Epithelial cell of proximal tubule (primary cell): Measurements from ENCODE around the gene PPP1R1A. TPM values are rescaled to one million over a fixed set of nuclear protein-coding genes. Genes with fewer than 3 reads are reported as not detected.

Source experiments
- DNase-seq: peaks from one replicate; pipeline ENCODE4 v3.0.0-alpha.2; 2011; ENCODE audit warnings: low read depth
- H3K4me3 ChIP-seq: 2 replicates; pipeline ENCODE4 v1.5.1; 2011; ENCODE audit warnings: low read depth, mild to moderate bottlenecking, low read length
- total RNA-seq: library from RNA; depleted of rRNA; stranded (reverse); fragments of >200 nt; gene quantifications from 2 replicates; pipeline ENCODE4 v1.2.3, GENCODE V29; 2015
- TF ChIP-seq, protein P1 (sequence below): conservative IDR thresholded peaks from 2 replicates; pipeline ENCODE4 v1.5.1; 2012; ENCODE audit warnings: low read depth, mild to moderate bottlenecking, low read length

Gene PPP1R1A, protein sequence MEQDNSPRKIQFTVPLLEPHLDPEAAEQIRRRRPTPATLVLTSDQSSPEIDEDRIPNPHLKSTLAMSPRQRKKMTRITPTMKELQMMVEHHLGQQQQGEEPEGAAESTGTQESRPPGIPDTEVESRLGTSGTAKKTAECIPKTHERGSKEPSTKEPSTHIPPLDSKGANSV
- total RNA-seq = 0.87 and 11.1 TPM in 2 replicates

DNA sequence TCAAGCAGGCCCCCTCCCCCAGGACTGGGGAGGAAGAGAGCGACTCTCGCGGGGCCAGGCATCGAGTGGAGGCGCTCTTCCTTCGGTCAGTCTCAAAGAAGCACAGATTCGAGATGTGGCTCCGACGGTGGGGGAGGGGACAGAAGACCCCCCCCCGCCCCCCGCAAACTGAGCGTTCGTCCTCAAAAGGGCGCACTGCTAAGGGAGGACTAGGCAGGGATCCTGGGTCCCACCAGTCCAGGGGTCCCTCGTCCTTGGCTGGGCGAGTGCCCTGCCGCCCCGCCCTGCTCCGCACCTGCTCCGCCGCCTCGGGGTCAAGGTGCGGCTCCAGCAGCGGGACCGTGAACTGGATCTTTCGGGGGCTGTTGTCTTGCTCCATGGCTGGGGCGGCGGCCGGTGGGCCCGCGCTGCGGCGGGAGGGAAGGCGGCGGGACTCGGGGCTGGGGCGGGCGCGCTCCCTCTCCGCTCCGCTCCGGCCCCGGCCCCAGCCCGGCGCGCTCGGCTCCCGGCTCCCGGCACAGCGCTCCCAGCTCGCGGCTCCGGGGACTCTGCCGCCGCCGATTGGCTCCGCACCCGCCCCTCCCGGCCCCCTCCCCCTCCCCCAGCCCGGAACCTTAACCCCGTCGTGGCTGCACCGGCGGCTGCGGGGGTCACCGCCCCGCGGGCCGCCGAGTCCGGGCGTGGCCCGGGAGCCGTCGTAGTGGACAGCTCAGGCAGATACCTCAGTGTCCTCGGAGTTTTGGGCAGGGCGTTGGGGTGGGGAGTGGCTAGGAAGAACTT, at the start of gene PPP1R1A:
PPP1R1A (minus strand) TSS at position 550 of the 780 bp plus-strand sequence; CDS start at position 379, 171 bp downstream.
- H3K4me3 ChIP-seq = peak within 1 kb of the TSS; percentile 65
- TF ChIP-seq, protein P1, sequence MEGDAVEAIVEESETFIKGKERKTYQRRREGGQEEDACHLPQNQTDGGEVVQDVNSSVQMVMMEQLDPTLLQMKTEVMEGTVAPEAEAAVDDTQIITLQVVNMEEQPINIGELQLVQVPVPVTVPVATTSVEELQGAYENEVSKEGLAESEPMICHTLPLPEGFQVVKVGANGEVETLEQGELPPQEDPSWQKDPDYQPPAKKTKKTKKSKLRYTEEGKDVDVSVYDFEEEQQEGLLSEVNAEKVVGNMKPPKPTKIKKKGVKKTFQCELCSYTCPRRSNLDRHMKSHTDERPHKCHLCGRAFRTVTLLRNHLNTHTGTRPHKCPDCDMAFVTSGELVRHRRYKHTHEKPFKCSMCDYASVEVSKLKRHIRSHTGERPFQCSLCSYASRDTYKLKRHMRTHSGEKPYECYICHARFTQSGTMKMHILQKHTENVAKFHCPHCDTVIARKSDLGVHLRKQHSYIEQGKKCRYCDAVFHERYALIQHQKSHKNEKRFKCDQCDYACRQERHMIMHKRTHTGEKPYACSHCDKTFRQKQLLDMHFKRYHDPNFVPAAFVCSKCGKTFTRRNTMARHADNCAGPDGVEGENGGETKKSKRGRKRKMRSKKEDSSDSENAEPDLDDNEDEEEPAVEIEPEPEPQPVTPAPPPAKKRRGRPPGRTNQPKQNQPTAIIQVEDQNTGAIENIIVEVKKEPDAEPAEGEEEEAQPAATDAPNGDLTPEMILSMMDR = no peak
- DNase-seq = no peak

DNA sequence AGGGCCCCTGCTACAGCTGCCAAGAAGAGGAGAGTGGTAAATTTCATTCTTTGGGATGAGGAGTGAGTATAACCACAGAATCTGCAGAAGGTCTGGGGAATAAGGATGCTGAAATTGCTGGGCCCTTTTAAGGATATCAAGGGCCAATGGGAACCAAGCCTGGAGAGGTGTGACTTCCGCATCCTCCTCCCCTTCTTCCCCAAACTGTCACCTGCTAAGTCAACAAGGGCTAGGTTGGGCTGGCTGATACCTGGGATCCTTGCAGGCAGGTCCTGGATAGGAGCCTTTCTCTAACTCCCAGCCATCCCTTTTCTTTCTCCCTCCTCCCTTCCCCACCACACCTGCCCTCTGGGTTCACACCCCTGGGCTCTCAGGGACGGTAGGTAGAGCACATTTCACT, 46.3 kb upstream of the PPP1R1A start, which contains the start of gene LACRT:
LACRT (minus strand) TSS at position 101 of the 400 bp plus-strand sequence; CDS start at position 47, 54 bp downstream.
- no peak within 1 kb of the TSS for H3K4me3 ChIP-seq
- no peak for DNase-seq
- TF ChIP-seq, protein P1 = no peak

DNA sequence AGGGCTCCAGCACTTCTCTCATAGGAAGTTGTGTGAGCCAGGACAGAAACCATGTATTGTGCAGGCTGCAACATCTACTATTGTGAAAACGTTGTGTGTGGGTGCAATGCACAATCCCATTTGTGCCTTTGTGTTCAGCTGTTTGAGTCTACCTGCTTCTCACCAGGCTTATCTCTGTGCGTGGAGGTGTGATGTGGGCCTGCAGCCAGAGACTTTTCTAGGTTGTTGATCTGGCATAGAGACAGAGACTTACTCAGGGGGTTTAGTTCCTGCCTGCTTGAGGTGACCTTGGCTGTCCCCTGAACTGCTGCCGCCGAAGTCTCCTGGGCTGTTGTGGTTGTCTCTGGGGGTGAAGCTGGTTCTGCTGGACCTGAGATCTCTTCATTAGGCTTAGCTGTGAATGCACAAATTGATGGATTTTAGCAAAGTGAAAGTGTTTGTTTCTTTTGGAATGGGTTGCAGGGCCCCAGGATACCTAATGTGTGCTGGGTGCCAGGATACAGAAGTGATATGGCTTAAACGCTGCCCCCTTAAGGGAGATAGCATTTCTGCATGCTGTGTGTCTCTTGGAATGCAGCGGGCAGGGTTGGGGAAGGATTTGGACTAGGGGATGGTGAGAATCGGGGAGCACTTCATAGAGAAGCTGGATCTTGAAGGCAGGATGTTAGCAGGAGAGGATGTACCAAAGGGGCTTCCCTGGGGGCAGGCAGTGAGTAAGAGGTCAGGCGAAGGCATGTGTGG, 43.7 kb upstream of the PPP1R1A start:
- TF ChIP-seq, protein P1 = peak; percentile 50
- no peak overlapping the region for H3K4me3 ChIP-seq

DNA sequence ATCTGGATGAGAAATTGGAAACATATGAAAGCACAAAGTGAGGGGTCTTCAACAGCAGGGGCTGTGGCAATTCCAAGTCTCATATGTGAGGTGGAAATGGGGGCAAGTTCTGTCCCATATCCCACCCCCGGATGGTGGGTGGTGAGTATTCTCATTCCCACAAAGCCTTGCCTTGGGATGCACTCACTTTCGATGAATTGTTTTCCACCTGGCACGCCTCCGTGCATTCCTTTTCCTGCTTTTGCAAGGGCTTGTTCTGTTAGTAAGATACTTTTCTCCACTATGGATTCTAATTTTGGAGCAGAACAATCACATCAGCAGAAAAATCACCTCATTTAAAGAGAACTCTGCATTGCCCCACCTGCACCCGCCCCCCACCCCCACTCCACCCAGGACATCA, 43.1 kb upstream of the PPP1R1A start:
- TF ChIP-seq, protein P1 = no peak
- no peak for DNase-seq
- H3K4me3 ChIP-seq = no peak overlapping the region

More for the DNA sequence above, 43.7 kb upstream of the PPP1R1A start:
- no peak for DNase-seq

DNA sequence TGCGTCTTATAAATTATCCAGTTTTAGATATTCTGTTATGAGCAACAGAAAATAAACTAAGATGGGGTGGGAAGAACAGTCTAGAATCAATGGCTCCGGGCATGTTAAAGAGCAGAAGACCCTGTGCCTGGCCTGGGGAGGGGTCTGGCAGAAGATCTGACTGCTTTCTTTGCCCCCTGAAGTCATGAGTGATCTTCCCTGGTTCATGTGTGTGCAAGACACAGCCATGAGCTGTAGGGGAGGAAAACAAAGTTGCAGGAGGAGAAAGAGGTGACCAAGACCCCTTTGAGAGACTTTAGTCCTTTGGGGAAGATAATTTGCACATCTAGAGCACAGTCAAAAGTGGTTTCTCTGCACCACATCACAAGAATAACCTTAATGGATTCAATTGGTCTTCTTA, 41.5 kb upstream of the PPP1R1A start:
- H3K4me3 ChIP-seq = no peak overlapping the region
- TF ChIP-seq, protein P1 = no peak

DNA sequence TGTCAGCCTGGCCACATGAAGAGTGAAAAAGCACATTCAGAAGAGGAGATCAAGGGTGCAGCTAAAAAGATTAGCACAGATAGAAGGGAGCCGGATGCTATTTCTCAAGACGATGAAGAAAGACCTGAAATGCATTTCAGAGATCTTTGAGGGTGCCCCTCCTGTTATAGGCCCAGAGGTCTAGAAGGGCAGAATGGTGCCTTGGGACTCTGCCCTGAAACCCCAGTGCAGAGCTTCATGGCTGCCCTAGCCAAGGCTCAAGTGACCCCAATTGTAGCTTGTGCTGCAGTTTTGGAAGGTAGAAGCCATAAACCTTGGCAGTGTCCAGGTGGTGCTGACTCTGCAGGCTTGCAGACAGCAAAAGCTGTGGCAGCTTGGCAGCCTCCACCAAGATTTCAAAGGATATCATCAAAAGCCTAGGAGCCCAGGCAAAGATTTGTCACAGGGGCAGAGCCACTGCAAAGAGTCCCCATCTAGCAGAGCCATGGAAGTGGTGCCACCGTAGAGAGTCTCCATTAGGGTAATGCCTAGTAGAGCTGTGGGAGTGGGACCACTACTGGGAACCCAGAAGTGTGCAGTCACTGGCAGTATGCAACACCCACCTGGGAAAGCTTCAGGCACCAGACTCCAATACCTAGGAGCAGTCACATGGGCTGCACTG, 39.9 kb upstream of the PPP1R1A start:
- TF ChIP-seq, protein P1 = no peak

More for the DNA sequence above, 41.5 kb upstream of the PPP1R1A start:
- no peak for DNase-seq

More for the DNA sequence above, 39.9 kb upstream of the PPP1R1A start:
- H3K4me3 ChIP-seq = no peak overlapping the region
- DNase-seq = no peak
